HG02870 (cell line): ENCODE measurements around the gene CLCN3.
"Not testable (repeated sequence)": the region's sequence is repeated elsewhere in the genome, so short reads cannot be mapped to it uniquely, and the experiment has no call there.

Experiments used
- ATAC-seq: cut with Tn5 transposase; IDR thresholded peaks from one replicate; pipeline ENCODE4 v1.9.1; 2021; ENCODE audit warnings: mild to moderate bottlenecking, moderate library complexity; ENCODE audit not compliant: unreplicated experiment

CLCN3 gene

DNA sequence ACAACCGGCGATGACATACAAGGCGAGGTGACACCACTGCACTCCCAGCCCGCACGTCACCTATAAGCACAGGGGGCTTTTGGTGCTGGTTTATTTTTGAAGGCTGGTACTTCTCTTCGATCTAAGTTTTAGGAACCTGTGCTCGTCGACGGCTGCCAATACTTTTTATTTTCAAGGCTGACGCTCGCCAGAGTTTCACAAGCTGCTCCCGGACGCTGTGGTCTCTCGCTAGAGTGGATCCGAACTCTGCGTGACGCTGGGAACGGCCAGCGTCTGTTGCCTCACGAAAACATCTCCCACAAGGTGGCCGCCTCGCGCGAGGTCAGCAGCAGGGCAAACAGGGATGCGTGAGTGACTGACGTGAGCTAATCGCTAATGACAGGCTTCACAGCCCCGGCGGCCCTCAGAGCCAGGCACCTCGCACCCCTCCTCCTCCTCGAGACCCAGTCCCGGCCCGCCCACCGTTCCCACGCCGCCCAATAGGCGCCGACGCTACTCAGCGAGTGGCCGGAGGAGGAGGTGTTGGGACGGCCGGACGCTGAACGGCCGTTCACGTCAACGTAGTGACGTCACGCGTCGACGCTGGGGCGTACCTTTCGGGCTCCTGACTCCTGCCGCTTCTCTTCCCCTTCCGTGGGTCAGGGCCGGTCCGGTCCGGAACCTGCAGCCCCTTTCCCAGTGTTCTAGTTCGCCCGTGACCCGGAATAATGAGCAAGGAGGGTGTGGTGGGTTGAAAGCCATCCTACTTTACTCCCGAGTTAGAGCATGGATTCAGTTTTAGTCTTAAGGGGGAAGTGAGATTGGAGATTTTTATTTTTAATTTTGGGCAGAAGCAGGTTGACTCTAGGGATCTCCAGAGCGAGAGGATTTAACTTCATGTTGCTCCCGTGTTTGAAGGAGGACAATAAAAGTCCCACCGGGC, at the start of gene CLCN3:
CLCN3 (plus strand) TSS at position 621 of the 922 bp plus-strand sequence. CDS start 15,351 bp downstream, outside the sequence.
- peak; percentile 85 for ATAC-seq

DNA sequence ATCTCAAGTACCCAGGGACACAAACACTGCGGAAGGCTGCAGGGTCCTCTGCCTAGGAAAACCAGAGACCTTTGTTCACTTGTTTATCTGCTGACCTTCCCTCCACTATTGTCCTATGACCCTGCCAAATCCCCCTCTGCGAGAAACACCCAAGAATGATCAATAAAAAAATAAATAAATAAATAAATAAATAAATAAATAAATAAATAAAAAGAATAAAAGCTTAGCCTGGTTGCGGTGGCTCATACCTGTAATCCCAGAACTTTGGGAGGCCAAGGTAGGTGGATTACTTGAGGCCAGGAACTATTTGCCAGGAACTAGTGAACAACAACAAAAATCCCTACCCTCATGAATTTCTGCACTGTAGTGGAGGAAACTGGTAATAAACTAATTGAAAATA, 49.4 kb upstream of the CLCN3 start:
- not testable (repeated sequence) for ATAC-seq

DNA sequence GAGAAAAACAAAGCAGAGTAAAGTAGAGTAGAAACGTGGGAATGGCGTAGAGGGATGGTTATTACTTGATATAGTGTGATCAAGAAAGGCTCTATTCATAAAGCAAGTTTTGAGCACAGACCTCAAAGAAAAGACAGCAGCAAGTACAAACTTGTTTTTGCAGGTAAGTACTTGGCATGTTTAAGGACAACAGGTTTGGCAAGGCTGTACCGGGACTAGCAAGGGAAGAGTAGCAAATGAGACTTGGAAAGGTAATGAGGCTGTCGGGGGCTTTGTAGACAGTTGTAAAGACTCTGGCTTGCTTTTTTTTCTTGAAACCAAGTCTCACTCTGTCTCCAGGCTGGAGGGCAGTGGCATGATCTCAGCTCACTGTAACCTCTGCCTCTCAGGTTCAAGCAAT, 48.9 kb upstream of the CLCN3 start:
- ATAC-seq = no peak

DNA sequence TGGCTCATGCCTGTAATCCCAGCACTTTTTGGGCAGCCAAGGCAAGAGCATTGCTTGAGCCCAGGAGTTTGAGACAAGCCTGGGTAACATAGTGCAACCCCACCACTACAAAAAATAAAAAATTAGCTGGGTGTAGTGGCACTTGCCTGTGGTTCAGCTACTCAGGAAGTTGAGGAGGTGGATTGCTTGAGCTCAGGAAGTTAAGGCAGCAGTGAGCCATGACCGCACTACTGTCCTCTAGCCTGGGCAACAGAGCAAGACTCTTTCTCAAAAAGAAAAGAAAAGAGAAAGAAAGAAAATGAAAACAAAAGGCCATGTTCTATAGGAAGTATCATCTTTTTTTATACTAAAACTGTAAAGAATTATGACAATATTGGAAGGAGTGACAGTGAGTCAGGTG, 46.5 kb upstream of the CLCN3 start:
- no peak for ATAC-seq

DNA sequence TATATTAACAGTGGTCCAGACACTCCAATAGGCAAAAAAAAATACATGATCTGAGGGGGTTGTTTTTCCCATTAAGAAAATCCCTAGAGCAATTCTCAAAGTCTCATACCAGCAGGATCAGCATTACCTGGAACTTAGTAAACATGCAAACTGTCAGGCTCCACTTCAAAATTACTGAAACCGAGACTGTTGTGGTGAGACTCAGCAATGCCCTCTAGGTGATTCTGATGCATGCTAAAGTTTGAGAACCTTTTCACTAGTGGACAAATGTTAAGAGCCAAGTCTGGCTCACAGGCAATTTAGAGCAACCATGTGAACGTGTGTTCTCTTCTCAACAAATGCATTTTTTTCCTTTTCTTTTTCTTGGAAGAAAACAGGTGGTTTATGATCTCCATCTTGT, 38.2 kb upstream of the CLCN3 start:
- ATAC-seq = peak; percentile 99

DNA sequence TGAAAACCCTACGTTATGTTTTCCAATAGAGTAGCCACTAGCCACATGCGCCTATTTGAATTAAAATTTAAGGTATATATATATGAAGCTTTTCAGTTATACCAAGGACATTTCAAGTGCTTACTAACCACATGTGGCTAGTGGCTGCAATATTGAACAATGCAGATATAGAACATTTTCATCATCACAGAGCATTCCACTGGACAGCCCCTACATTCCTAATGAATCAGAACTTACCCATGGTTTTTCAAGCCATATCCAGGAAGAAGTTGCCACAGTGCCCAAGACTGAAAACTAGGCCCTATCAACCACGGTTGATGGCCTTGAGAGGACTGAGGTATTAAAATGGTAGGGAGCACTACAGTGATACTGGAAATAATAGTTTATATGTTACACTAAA, 37.7 kb upstream of the CLCN3 start:
- ATAC-seq = no peak

DNA sequence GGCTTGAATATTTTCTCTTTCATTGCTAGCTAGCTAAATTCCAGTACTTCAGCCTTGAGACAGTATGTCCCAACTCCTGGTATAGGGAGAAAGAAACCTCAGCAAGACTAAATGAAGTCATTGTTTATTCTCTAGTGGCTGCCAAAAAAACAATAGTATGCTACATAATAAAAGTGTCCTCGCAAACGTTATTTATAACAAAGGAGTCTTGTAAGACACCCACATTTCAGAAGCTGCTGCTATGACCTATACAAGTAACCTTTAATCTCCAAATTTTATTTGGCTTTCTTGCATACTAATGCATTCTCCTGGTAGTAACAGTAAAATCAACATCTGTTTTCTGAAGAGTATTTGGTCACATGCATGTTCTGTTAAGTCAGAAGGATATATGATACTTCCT, 36.8 kb upstream of the CLCN3 start:
- ATAC-seq = no peak

DNA sequence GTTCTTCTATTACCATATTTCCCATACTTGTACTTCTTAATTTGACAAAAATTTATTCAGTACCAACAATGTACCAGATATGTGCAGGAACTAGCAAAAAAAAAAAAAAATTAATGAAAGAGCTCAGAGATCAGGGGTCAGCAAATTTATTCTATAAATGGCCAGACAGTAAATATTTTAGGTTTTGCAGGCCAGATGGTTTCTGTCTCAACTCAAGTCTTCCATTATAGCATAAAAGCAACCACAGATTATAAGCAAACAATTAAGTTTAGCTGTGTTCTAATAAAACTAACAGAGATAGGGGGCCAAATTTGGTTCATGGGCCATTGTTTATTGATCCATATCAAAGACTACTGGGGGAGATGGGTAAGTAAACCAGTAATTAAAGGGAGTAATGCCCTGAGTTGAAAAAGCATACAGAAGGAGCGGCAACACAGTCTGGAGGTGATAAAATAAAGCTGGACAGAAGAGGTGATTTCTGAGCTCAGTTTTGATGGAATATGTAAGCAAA, 27.3 kb upstream of the CLCN3 start:
- ATAC-seq = no peak

DNA sequence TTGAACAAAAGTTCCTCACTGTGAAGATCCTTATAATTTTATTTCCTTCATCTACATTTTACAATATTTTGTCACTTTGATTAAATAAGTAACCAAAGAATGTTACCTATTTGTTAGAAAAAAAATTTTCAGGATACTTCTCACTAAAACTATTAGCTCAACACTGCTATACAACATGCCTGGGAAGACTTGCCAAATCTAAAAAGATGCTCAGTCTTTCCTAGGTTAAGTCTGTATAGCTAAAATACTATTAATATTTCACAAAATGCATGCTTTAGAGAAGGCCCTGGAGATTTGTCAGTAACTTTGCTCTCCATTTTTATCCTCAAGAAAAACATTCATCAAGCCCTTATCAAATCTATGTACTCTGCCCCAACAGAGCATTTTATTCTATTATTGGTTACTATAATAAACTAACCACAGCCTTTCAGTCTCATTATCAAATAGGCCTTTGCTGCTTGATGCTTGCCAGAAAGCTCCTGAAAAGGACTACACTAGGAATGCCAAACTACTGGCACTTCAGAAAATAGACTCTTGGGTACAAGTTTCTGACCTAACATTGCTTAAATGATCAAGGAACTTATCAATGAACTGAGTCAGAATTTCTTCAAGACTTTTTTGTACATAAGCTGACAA, 25.7 kb upstream of the CLCN3 start:
- ATAC-seq = no peak

DNA sequence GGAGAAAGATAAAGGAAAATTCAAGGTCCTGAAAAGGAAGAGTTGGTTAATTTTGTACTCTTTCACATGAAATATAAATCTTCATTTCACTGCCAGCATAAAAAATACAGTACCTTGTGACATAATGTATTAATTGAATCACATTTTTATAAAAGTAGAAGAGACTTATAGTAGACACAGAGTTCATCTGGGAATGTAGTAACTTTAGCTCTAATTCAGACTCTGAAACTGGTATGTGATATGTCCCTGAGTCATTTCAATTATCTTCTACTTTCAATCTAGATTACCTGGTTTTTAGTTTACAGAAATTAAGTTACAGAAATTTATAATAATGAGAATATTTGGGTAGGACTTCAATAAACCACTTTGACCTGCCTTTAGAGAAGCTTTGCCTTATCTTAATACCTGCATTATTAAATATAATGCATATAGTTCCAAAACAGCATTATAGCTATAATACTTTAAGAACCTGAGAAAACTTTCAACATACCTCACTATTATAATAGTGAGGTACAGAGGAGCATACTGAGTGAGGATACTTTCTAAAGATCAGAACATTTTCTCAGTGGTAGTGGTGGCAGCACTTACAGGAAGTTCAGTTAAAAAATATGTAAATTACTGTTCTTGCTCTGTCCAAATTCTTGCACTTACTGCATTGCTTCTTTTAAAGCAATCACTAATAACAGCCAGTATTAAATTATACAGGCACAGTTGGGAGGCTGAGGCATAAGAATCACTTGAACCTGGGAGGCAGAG, 19.2 kb upstream of the CLCN3 start:
- peak; percentile 75 for ATAC-seq

DNA sequence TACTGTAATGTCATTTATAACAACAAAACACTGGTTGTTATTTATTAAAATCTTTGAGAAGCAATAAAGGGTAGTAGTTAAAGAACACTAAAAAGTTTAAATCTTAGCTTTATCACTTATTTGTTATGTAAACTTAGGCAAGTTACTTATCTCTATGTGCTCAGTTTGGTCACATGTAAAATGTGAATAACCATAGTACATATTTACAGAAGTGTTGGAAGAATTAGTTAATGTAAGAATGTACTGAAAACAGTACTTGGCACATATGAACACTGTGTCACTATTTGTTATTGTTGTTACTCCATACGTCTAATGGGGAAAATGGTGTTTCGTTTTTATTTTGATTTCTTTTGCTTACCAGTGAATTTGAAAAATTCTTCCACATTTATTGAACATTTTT, 17.1 kb upstream of the CLCN3 start:
- no peak for ATAC-seq

DNA sequence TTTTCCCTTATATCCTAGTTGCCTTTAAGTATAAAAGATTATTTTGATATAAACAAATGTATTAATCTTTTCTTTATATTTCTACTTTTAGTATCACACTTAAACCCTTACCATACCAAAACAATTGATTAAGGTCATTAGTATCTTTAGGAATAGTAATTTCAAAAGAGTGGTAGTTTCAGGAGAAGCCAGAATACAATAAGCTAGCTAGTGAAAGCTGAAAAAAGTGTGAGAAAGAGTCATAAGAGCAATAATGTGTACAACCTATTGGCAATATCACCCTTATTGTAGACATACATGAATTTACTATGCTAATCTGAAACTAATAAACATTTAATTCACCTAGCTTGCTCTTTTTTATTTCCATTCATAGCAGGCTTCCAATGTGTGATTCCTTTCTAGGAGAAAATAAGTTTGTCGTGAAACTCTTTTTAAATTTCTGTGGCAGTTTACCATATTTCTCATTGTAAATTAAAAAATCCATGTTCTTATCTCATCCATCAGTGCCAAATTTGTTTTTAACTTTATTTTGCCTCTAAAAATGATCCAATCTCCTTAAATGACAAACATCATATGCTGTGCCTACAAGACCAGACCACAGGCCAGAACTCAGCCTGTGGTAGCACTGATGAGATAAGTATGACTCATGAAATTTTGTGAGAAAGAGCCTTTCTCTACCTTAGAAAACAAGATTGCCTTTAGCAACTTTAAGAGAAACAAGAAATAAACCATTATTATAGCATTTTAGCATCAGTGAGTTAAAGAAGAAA, 16.1 kb upstream of the CLCN3 start:
- ATAC-seq = peak; percentile 69

DNA sequence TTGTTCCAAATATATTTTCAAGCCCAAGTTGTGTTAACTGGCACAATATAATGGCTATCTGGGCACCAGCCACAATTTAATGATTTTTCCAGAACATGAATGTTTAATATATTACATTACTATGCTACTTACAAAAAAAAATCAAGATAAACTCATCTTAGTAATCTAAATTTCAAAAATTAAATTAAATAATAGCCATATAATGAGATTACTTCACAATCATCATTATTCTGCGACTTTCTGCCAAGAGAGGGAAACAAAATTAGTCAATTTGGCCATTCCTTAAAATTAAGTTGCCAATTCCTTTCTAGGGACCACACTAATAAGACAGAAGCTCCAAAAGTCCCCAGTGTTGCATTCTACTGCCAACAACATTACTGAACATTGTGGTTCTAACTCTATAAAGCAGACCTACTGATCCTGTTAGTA, 15.5 kb upstream of the CLCN3 start:
- ATAC-seq = no peak

DNA sequence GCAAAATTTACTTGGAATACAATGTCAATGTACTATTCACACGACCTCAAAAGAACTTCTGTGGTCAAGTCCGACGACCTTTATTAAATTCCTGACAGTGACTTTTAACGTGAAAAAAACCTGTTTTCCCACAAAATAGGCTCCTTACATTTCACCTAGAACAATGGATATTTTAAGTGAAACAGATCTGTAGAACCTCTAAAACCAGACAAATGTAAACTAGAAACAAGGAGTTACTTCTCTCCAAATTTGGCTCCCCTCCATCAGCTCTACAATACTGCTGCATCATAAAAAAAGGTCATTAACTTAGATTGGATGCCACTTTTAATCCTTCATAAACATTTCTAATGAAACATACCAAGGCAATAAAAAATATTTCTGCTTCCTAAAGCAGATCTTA, 9.2 kb upstream of the CLCN3 start:
- ATAC-seq = no peak

DNA sequence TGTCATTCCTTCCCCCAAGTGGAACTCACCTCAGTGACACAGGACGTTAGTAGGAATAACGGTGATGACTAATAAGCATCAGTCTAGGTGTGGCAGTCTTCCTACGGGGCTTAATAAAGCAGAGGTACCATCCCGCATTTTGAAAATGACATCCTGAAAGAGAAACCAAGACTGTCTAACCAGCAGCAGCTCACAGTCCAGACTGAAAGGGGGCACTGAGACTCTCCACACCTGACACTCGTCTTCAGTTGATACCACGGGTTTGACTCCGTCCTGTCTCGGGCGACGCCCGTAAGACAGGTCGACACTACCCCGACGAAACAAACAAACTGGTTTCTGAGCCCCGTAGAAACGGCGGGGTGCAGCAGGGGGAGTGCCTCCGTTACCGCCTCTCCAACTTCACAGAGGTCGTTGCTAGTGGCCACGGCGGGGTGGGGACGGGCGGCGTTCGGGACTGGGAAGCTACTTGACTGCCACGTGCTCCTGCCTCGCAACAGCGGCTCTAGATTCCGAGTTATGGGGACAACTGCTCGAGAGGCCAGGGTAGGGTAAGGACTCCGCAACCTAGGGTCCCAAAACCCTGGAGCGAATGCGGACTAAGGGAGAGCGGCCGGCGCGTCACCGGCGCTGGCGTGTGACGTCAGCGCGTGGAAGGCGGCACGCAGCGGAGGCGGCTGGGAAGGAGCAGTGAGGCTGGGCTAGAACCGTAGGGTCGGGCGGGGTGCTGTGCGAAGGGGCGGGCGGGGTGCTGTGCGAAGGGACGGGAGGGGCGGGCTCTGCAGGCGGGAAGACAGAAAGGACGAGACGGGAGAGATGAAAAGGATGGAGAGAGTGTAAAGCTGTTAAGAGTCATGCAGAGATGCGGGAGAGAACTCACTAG, 8.1 kb upstream of the CLCN3 start, which contains the start of gene NEK1:
NEK1 (minus strand) TSS at position 593 of the 880 bp plus-strand sequence. CDS start 9,953 bp downstream, outside the sequence.
- ATAC-seq = peak; percentile 92

DNA sequence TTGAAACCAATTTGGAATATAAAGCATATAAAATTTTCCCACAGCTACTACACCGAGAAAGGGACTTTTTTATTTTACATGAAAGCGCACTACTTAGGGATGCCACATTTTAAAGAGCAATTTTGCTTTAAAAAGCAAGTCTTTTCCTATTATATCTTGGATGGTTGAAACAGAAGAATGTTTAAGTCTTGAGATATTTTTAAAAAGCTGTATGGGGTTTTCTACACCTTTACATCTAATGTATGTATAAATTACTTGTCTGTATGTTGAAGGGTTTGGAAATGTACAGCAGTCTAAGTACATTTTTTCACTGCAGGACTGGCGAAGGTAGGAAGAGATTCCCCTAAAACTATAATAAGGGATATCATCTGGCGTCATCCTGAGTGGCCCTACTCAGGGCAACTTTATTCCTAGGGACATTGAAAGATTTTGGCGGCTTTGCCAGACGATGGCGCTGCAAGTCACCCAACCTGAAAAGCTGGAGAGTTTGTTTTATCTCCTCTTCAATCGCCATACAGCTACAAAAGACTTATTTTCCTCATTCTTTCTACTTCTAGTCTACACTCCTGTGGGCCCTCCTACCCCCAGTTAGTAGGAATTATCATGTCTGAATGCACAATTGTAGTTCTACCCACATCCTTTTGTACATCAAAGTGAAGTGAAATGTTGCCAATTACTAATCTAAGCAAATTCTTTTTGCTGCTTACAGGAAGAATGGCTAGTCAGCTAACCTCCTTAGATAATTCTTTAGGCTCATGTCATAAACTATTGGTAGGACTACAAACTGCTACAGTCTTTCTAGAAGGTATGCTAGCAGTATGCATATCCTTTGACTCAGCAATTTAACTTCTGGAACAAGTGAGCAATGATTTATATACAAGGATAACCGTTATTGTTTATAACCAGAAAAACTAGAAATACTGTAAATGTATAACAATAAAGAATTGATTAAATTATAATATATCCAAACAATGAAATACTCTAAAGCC, 7.2 kb upstream of the CLCN3 start:
- ATAC-seq = peak; percentile 37

DNA sequence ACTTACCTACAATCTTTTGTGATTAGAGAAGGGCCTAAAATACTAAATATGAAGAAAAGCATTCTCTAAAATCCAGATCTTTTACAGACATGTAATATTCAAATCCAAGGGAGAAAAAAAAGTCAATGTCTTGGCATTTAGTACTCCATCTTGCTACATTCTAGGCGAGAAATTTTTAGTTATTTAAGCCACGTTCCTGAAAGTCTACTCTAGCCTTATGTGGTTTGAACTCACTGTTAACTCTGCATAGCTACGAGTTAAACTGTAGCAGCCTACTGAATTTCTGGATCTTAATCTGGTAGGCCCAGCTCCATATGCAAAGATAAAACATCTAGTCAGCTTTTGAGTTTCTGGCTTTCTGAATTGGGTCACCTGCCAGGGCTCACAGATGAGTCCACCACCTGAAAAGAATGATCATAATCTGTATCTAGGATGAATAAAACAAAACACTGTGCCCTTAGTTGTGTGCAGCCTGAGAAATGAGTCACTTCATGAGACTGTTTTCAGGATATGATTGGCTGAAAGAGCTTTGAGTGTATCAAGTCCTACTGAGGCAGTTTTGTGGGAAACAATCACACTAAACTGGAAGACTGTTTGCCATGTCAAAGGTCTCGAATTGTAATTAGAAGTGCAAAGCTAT, 4.8 kb upstream of the CLCN3 start:
- ATAC-seq = no peak

DNA sequence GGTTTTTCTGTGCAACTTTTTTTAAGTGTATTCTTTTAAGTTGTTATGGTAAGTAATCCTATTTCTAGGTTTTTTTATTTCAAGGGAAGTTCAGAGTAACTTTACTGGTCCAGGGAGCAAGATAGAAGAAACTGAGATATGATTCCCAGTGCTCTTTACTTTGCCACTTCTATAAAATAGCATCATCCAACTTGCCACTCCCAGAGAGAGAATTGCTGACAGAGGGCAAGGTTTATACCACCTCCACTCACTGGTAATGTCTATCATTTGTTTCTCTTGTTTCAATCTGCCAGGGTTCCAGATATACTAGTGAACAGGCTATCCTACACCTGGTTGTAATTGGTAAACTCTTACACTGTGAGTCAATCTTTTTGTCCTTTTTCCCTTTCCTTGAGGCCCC, 3.5 kb upstream of the CLCN3 start:
- no peak for ATAC-seq
